Activated CD8-positive, alpha-beta memory T cell treated with anti-CD3 and anti-CD28 coated beads for 4 hours (primary cell): ENCODE results near the gene FUT7.

Experiments used
- DNase-seq, 2 donors: peaks; one replicate each; pipeline ENCODE4 v3.0.0-alpha.2; 2020; ENCODE audit warnings: low read depth in 2 of 2

FUT7 gene

GRCh38 chr9:137032858-137033257 lies 970 bp upstream of the FUT7 start:
- no peak for DNase-seq

GRCh38 chr9:137030538-137031527 lies 1.1 kb downstream of the FUT7 start:
- no peak for DNase-seq

GRCh38 chr9:137030006-137030405 lies 1.9 kb downstream of the FUT7 start:
- DNase-seq: no peak

- peak in 1 of 2 donors; percentile 52 for DNase-seq
These were observed 2.6 kb downstream of the FUT7 start for GRCh38 chr9:137029058-137029936.

GRCh38 chr9:137028263-137029057 lies 3.4 kb downstream of the FUT7 start:
- peak; percentile 41 to 46 for DNase-seq

- DNase-seq: no peak
These were observed 4.3 kb downstream of the FUT7 start, which contains the start of gene ABCA2 for GRCh38 chr9:137027369-137028262. Gene ABCA2, minus strand, starts transcription at chr9:137028237. Its CDS starts 97 bp downstream, at chr9:137028140.

- no peak for DNase-seq
These were observed 5.1 kb downstream of the FUT7 start for GRCh38 chr9:137026828-137027227.

- DNase-seq: no peak
These were observed 5.5 kb downstream of the FUT7 start for GRCh38 chr9:137026384-137026783.

GRCh38 chr9:137025517-137025966 lies 6.3 kb downstream of the FUT7 start:
- no peak for DNase-seq

- DNase-seq: no peak
These were observed 8.3 kb downstream of the FUT7 start for GRCh38 chr9:137023583-137023991.

- no peak for DNase-seq
These were observed 8.7 kb downstream of the FUT7 start for GRCh38 chr9:137023157-137023556.

GRCh38 chr9:137022662-137023008 lies 9.3 kb downstream of the FUT7 start:
- DNase-seq: no peak

- DNase-seq: peak in 1 of 2 donors; percentile 57
These were observed 9.8 kb downstream of the FUT7 start for GRCh38 chr9:137021979-137022661.

- no peak for DNase-seq
These were observed 10.3 kb downstream of the FUT7 start for GRCh38 chr9:137021568-137021978.

- no peak for DNase-seq
These were observed 10.9 kb downstream of the FUT7 start for GRCh38 chr9:137020771-137021567.

GRCh38 chr9:137019891-137020683 lies 11.8 kb downstream of the FUT7 start:
- no peak for DNase-seq

GRCh38 chr9:137018761-137019559 lies 12.9 kb downstream of the FUT7 start:
- no peak for DNase-seq
